A549 (cell line): ENCODE data around the gene UIMC1. TPM values are rescaled to one million over a fixed set of nuclear protein-coding genes. Genes with fewer than 3 reads are reported as not detected.

ENCODE experiments used
- ATAC-seq, 2 experiments: fragments of 200-7000 bp in 1 of 2; fragments of >200 bp in 1 of 2; cut with Nextera tagmentation in 1 of 2; cut with Tn5 transposase in 1 of 2; 3 replicates each; pipeline versions ENCODE4 v1.8.0 to v1.9.1; 2018 to 2020; ENCODE audit warnings: mild to moderate bottlenecking in 1 of 2, moderate library complexity in 1 of 2
- CTCF ChIA-PET: fragments of 300-600 bp; sonication (Branson Sonifier 250); formaldehyde crosslinking; extraction: SDS; loops from one replicate; lab custom pipeline; 2021; ENCODE audit warnings: antibody characterized with exemption, inconsistent platforms; lab: Yijun Ruan, JAX
- POLR2A ChIA-PET: fragments of 350-600 bp; formaldehyde crosslinking; extraction: SDS; loops from one replicate; lab custom pipeline; 2021; ENCODE audit warnings: antibody characterized with exemption, inconsistent platforms; lab: Yijun Ruan, JAX
- DNase-seq, 2 experiments: peaks; one replicate each; pipeline versions ENCODE4 v3.0.0 to v3.0.0-alpha.2; 2011 to 2016; ENCODE audit warnings: low read depth in 1 of 2, low spot score in 1 of 2
- FAIRE-seq: peaks from 2 replicates; lab custom pipeline; 2011; peaks lifted over from hg19 to GRCh38; lab: Jason Lieb, UNC
- H3K27ac ChIP-seq, 2 experiments: fragments of >200 bp; sonication (Bioruptor Twin); formaldehyde crosslinking; 3 replicates each; pipeline ENCODE4 v1.5.1; 2016 to 2017
- H3K4me1 ChIP-seq: fragments of >200 bp; sonication (Bioruptor Twin); formaldehyde crosslinking; 3 replicates; pipeline ENCODE4 v1.6.1; 2016
- H3K4me2 ChIP-seq: fragments of >200 bp; sonication (Bioruptor Twin); formaldehyde crosslinking; 3 replicates; pipeline ENCODE4 v1.6.1; 2016
- H3K4me3 ChIP-seq: fragments of >200 bp; sonication (Bioruptor Twin); formaldehyde crosslinking; 3 replicates; pipeline ENCODE4 v1.5.1; 2016
- H3K9me3 ChIP-seq: fragments of >200 bp; sonication (Bioruptor Twin); formaldehyde crosslinking; 3 replicates; pipeline ENCODE4 v1.6.1; 2016
- BCL3 ChIP-seq: fragments of >200 bp; sonication (Bioruptor Twin); formaldehyde crosslinking; IDR thresholded peaks from 3 replicates; pipeline ENCODE4 v1.6.1; 2016
- CBX2 ChIP-seq: fragments of 200-600 bp; sonication (generic); IDR thresholded peaks from 2 replicates; pipeline ENCODE4 v1.6.1; 2016; ENCODE audit warnings: low read depth, mild to moderate bottlenecking, borderline replicate concordance
- EHMT2 ChIP-seq: fragments of 200-600 bp; sonication (generic); IDR thresholded peaks from 2 replicates; pipeline ENCODE4 v1.6.1; 2016; ENCODE audit warnings: antibody characterized with exemption, low read depth, mild to moderate bottlenecking, moderate library complexity
- ELK1 ChIP-seq: fragments of 150-350 bp; IDR thresholded peaks from 2 replicates; pipeline ENCODE4 v1.6.1; 2014; ENCODE audit warnings: low read depth, mild to moderate bottlenecking, low read length
- ESRRA ChIP-seq: fragments of 150-350 bp; IDR thresholded peaks from 2 replicates; pipeline ENCODE4 v1.6.1; 2014; ENCODE audit warnings: mild to moderate bottlenecking, low read length, borderline replicate concordance
- FOSL2 ChIP-seq, 2 experiments: fragments of 450-650 bp in 1 of 2; fragments of >200 bp in 1 of 2; sonication (Bioruptor Twin) in 1 of 2; formaldehyde crosslinking; IDR thresholded peaks; 2 replicates each; pipeline versions ENCODE4 v1.5.0 to v1.6.1; 2016 to 2020; ENCODE audit warnings: mild to moderate bottlenecking in 1 of 2, moderate library complexity in 1 of 2
- HEYL ChIP-seq: fragments of 250-450 bp; sonication (Bioruptor Pico); IDR thresholded peaks from 2 replicates; pipeline ENCODE4 v1.8.0; 2021; ENCODE audit warnings: mild to moderate bottlenecking, moderate library complexity
- KDM5A ChIP-seq: fragments of 200-600 bp; sonication (generic); IDR thresholded peaks from 2 replicates; pipeline ENCODE4 v1.6.1; 2016; ENCODE audit warnings: antibody characterized with exemption, mild to moderate bottlenecking
- MAX ChIP-seq: IDR thresholded peaks from 2 replicates; pipeline ENCODE4 v1.6.1; 2012
- POLR2AphosphoS2 ChIP-seq: conservative IDR thresholded peaks from 2 replicates; pipeline ENCODE4 v1.6.1; 2012; ENCODE audit warnings: low read length, improper control_type of control experiment, inconsistent platforms
- REST ChIP-seq: fragments of 200-600 bp; sonication (generic); IDR thresholded peaks from 2 replicates; pipeline ENCODE4 v1.6.1; 2016; ENCODE audit warnings: antibody characterized with exemption, mild to moderate bottlenecking, moderate library complexity
- RNF2 ChIP-seq: fragments of 200-600 bp; sonication (generic); IDR thresholded peaks from 2 replicates; pipeline ENCODE4 v1.6.1; 2016; ENCODE audit warnings: low read depth, mild to moderate bottlenecking, antibody characterized with exemption, moderate library complexity, borderline replicate concordance
- SMC3 ChIP-seq: fragments of >200 bp; sonication (Bioruptor Twin); formaldehyde crosslinking; IDR thresholded peaks from 3 replicates; pipeline ENCODE4 v1.6.1; 2018; ENCODE audit warnings: inconsistent platforms
- TFCP2L1 ChIP-seq: fragments of 250-450 bp; sonication (Bioruptor Pico); IDR thresholded peaks from 2 replicates; pipeline ENCODE4 v1.5.0; 2021; ENCODE audit warnings: mild to moderate bottlenecking
- TP53 ChIP-seq: fragments of 250-450 bp; sonication (Bioruptor Pico); IDR thresholded peaks from 2 replicates; pipeline ENCODE4 v1.5.0; 2021; ENCODE audit warnings: mild to moderate bottlenecking, moderate library complexity
- USF2 ChIP-seq: fragments of 450-650 bp; IDR thresholded peaks from 2 replicates; pipeline ENCODE4 v1.6.1; 2014; ENCODE audit warnings: antibody characterized with exemption
- ZFP36 ChIP-seq: fragments of 450-650 bp; IDR thresholded peaks from 2 replicates; pipeline ENCODE4 v1.6.1; 2014; ENCODE audit warnings: borderline replicate concordance; ENCODE audit not compliant: partially characterized antibody
- ZNF302 ChIP-seq: fragments of 250-450 bp; sonication (Bioruptor Pico); IDR thresholded peaks from 2 replicates; pipeline ENCODE4 v1.9.0; 2021; ENCODE audit warnings: inconsistent platforms, mild to moderate bottlenecking, moderate library complexity
- WGBS: methylation state at CpG from one replicate; pipeline ENCODE4 v1.1.6; 2017; ENCODE audit errors: missing lambda C conversion rate; 5-methylcytosine and 5-hydroxymethylcytosine counted together
- polyA plus RNA-seq, 4 experiments: library from polyadenylated mRNA; depleted of rRNA in 3 of 4; stranded (reverse); fragments of >200 nt; fragmentation: RNase III in 1 of 4; extraction: RNeasy Plus Mini Kit Qiagen cat#74134 plus additional on column Dnase treatment in 1 of 4; gene quantifications; 2 replicates in 3 of 4; 3 replicates in 1 of 4; pipeline ENCODE4 v1.2.3, GENCODE V29; 2011 to 2017

The UIMC1 gene
- polyA plus RNA-seq, 2 of the 4 experiments (the other 2 are of a cell fraction): 47.8 to 52.5 TPM

GRCh38 chr5:176880366-176881020 lies 126.1 kb downstream of the UIMC1 start:
- CTCF ChIA-PET: interaction anchor here (0.9 to 2.7 kb wide), 3 partner anchors 10 to 219 kb away, joined by 3 to 8 read pairs (median 3); no protein-coding TSS in a partner anchor

More at GRCh38 chr5:176880366-176881020, 126.1 kb downstream of the UIMC1 start:
- no peak overlapping the region for H3K4me3 ChIP-seq
- ATAC-seq (no peak), FAIRE-seq (no peak), DNase-seq (no peak)
- no peaks in the 10 kb centered on the region for H3K9me3 ChIP-seq
- H3K4me1 ChIP-seq: no peaks in the 10 kb centered on the region
- H3K4me2 ChIP-seq: no peak overlapping the region
- POLR2A ChIA-PET: no interaction called here
- no peak for TF ChIP-seq ZNF302
- no peak for TF ChIP-seq HEYL (CRISPR knock-in tag)
- no peak for TF ChIP-seq BCL3
- no peak for TF ChIP-seq TFCP2L1 (CRISPR knock-in tag)
- no peak for TF ChIP-seq ESRRA
- no peak for TF ChIP-seq FOSL2 (IDR thresholded peaks at IDR 0.05)
- no peak for TF ChIP-seq FOSL2 (CRISPR knock-in tag; IDR thresholded peaks at IDR 0.05)
- TF ChIP-seq TP53: no peak
- no peak for TF ChIP-seq CBX2
- TF ChIP-seq POLR2AphosphoS2: no peak
- TF ChIP-seq KDM5A: no peak
- TF ChIP-seq ELK1: no peak
- TF ChIP-seq USF2: no peak
- TF ChIP-seq MAX: no peak
- TF ChIP-seq EHMT2: no peak
- TF ChIP-seq SMC3: no peak
- no peak for TF ChIP-seq ZFP36
- no peak for TF ChIP-seq RNF2
- no peak for TF ChIP-seq REST
- 81% methylated on average over 19 of the region's 26 CpGs for WGBS
- H3K27ac ChIP-seq: no peak overlapping the region
